ENCODE results near the gene AMDHD1. TPM values are rescaled to one million over a fixed set of nuclear protein-coding genes. Genes with fewer than 3 reads are reported as not detected.

The AMDHD1 gene
- total RNA-seq, 1 donor from 2014 or later: 0.96 TPM

DNA sequence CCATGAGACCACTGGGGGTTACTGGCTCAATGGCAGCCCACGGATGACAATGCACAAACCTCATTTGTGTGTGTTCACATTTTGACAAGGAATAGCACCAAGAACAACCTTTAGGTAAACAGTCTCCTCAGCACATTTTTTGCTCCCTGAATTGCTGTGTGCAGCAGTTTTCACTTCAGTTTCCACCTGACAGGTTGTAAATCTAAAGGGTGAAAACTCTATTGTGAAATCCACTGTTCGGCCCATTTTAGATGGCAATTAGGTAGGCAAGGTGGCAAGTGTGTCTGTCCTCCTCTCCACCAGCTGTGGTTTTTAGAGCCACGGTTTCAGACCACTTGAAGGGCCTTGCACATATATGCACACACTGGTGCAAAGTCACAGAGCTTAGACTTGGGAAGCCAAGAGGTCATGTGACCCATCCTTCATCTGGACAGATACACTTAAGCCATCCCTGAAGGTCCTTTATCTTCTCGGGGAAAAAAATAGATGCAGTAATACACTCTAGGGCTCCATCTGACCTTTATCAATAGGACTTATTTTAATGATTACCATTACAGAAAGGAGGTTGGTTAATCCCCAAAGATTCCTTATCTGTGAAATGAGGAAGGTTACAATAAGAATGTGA, 29.8 kb downstream of the AMDHD1 start:
- no peak for DNase-seq (ENCODE audit: low spot score in 2 of 2)
- Histone ChIP-seq H3K27ac (no peak overlapping the region), H3K9me3 (no peaks in the 10 kb centered on the region), H3K27me3 (no peaks in the 10 kb centered on the region), H3K36me3 (no peaks in the 10 kb centered on the region), H3K4me1 (no peaks in the 10 kb centered on the region), H3K4me3 (no peak overlapping the region)
- intact Hi-C loops (cut with DNase I): no loop called here
- TF ChIP-seq, protein P1, sequence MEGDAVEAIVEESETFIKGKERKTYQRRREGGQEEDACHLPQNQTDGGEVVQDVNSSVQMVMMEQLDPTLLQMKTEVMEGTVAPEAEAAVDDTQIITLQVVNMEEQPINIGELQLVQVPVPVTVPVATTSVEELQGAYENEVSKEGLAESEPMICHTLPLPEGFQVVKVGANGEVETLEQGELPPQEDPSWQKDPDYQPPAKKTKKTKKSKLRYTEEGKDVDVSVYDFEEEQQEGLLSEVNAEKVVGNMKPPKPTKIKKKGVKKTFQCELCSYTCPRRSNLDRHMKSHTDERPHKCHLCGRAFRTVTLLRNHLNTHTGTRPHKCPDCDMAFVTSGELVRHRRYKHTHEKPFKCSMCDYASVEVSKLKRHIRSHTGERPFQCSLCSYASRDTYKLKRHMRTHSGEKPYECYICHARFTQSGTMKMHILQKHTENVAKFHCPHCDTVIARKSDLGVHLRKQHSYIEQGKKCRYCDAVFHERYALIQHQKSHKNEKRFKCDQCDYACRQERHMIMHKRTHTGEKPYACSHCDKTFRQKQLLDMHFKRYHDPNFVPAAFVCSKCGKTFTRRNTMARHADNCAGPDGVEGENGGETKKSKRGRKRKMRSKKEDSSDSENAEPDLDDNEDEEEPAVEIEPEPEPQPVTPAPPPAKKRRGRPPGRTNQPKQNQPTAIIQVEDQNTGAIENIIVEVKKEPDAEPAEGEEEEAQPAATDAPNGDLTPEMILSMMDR (IDR thresholded peaks at IDR 0.05): no peak

DNA sequence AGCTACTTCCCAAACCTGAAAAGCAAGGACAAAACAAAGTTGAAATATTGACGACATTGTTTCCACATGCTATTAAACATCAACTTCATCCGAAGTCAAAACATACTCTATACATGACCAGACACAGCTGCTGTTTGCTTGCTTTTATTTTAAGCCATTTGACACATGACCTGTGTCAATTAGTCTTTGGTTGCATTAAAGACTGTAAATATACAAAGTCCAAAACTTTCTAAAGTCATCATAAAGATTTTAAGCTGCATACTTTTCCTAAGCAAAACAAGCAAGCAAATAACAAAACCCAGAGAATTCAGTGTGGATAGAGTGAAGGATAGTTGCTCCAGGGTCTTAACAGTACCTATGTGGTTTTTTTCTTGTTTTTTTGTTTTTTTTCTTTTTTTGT, 31.2 kb downstream of the AMDHD1 start:
- no peaks in the 10 kb centered on the region for H3K27me3 ChIP-seq
- intact Hi-C loops (cut with DNase I): no loop called here
- H3K9me3 ChIP-seq: no peaks in the 10 kb centered on the region
- no peak overlapping the region for H3K27ac ChIP-seq
- TF ChIP-seq, protein P1 (IDR thresholded peaks at IDR 0.05): no peak
- H3K4me1 ChIP-seq: no peaks in the 10 kb centered on the region
- no peaks in the 10 kb centered on the region for H3K36me3 ChIP-seq
- no peak for DNase-seq (ENCODE audit: low spot score in 2 of 2)
- no peak overlapping the region for H3K4me3 ChIP-seq

DNA sequence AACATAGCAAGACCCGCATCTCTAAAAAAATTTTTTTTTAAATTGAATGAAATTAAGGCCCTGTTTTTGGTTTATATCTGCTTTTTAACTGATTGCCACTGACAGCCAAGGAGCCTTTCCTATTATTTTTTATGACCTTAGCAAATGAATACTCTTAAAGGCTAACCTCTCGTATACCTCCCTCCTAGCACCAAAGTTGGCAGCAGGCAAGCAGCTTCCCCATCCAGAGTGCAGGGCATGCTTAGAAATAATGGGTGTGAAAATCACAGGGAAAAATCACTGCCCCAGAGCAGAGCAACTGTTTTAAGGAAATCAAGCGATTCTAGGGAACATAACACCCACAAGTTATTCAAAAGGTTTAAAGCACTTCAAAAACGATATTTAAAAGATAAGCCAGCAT, 32.4 kb downstream of the AMDHD1 start:
- no peak overlapping the region for H3K4me3 ChIP-seq
- no peaks in the 10 kb centered on the region for H3K4me1 ChIP-seq
- intact Hi-C loops (cut with DNase I): no loop called here
- TF ChIP-seq, protein P1 (IDR thresholded peaks at IDR 0.05): no peak
- no peak for DNase-seq (ENCODE audit: low spot score in 2 of 2)
- H3K27ac ChIP-seq: no peak overlapping the region
- no peaks in the 10 kb centered on the region for H3K27me3 ChIP-seq
- H3K9me3 ChIP-seq: no peaks in the 10 kb centered on the region
- H3K36me3 ChIP-seq: no peaks in the 10 kb centered on the region

DNA sequence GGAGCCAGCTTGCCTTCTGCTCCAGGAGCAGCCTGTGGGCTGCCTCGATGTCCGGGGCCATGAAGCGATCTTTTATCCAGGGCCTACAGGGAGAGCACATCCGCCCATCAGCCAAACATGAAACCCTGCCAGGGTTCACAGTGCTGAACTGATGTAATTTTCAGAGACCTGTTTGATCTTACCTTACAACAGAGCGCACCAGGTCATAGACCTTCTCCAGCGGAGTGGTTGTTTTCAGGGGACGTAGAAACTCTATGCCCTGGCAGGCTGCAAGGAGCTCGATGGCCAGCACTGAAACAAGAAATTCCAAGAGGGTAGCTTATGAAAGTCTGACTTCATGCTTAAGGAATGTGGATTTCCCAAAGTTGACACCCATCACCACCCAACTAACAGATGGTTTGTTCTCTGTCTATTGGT, 33.3 kb downstream of the AMDHD1 start:
- no peaks in the 10 kb centered on the region for H3K36me3 ChIP-seq

DNA sequence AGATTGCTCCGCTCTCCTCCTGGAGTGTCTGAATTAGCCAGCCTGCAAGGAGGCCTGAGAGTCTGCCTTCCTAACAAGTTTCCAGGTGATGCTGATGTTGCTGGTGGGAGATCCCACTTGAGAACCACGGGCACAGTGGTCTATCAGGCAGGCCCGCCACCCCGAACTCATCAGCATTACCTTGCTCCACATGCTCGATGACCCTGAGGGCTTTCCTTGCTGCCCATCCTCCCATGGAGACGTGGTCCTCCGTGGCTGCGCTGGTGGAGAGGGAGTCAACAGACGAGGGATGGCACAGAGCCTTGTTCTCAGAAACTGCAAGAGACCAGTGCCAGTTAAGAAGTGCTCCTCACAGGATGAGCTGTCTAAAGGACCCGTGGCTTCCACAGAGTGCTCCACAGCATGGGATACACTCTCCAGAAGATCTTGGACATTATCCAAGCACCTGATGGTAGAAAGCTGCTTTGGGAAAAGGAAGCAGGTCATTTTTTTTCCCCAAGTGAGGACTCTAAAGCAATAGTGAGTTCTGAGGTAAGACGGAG, 34.7 kb downstream of the AMDHD1 start:
- H3K27me3 ChIP-seq: no peaks in the 10 kb centered on the region
- H3K4me1 ChIP-seq: no peaks in the 10 kb centered on the region
- no peak overlapping the region for H3K4me3 ChIP-seq
- intact Hi-C loops (cut with DNase I): no loop called here
- TF ChIP-seq, protein P1 (IDR thresholded peaks at IDR 0.05): no peak
- no peak overlapping the region for H3K27ac ChIP-seq
- no peaks in the 10 kb centered on the region for H3K9me3 ChIP-seq
- no peak for DNase-seq (ENCODE audit: low spot score in 2 of 2)
- H3K36me3 ChIP-seq: no peaks in the 10 kb centered on the region

More for the DNA sequence above, 33.3 kb downstream of the AMDHD1 start:
- intact Hi-C loops (cut with DNase I): no loop called here
- no peak for DNase-seq (ENCODE audit: low spot score in 2 of 2)
- no peak overlapping the region for H3K4me3 ChIP-seq
- no peaks in the 10 kb centered on the region for H3K4me1 ChIP-seq
- H3K27ac ChIP-seq: no peak overlapping the region
- no peaks in the 10 kb centered on the region for H3K9me3 ChIP-seq
- TF ChIP-seq, protein P1 (IDR thresholded peaks at IDR 0.05): no peak
- no peaks in the 10 kb centered on the region for H3K27me3 ChIP-seq
